Anterior cingulate cortex (tissue), 58 donors: Measurements from ENCODE around the gene SMIM27.

Source experiments
- DNase-seq, 58 donors: peaks; one replicate each; lab custom pipeline; 2025; lab: John Stamatoyannopoulos, UW

The SMIM27 gene

GRCh38 chr9:32554107-32554506 lies 2.0 kb downstream of the SMIM27 start:
- DNase-seq = no peak

GRCh38 chr9:32554591-32554990 lies 2.5 kb downstream of the SMIM27 start:
- DNase-seq = no peak

- DNase-seq = no peak
Observed at GRCh38 chr9:32558408-32558934, 6.3 kb downstream of the SMIM27 start.

GRCh38 chr9:32565967-32566366 lies 13.8 kb downstream of the SMIM27 start:
- DNase-seq = no peak

- no peak for DNase-seq
Observed at GRCh38 chr9:32566770-32567169, 14.6 kb downstream of the SMIM27 start.

- no peak for DNase-seq
Observed at GRCh38 chr9:32570262-32570661, 18.1 kb downstream of the SMIM27 start.

GRCh38 chr9:32571969-32572899 lies 20.1 kb downstream of the SMIM27 start:
- peak in 41 of 58 donors; percentile 1 to 71 (median 35) for DNase-seq

GRCh38 chr9:32572900-32573523 lies 20.9 kb downstream of the SMIM27 start, which contains the start of gene NDUFB6:
NDUFB6 (minus strand) TSS chr9:32573159; CDS start chr9:32573060, 99 bp downstream.
- DNase-seq = peak; percentile 49 to 96 (median 87)

GRCh38 chr9:32573821-32574220 lies 21.7 kb downstream of the SMIM27 start:
- no peak for DNase-seq

- no peak for DNase-seq
Observed at GRCh38 chr9:32574858-32575257, 22.7 kb downstream of the SMIM27 start.

- no peak for DNase-seq
Observed at GRCh38 chr9:32577316-32577715, 25.2 kb downstream of the SMIM27 start.

- DNase-seq = no peak
Observed at GRCh38 chr9:32578976-32579375, 26.8 kb downstream of the SMIM27 start.

- peak in 47 of 58 donors; percentile 2 to 83 (median 27) for DNase-seq
Observed at GRCh38 chr9:32579706-32580331, 27.7 kb downstream of the SMIM27 start.

GRCh38 chr9:32580631-32581300 lies 28.6 kb downstream of the SMIM27 start:
- no peak for DNase-seq

- DNase-seq = peak in 13 of 58 donors; percentile 2 to 58 (median 7)
Observed at GRCh38 chr9:32581512-32582143, 29.5 kb downstream of the SMIM27 start.

GRCh38 chr9:32584784-32585183 lies 32.7 kb downstream of the SMIM27 start:
- no peak for DNase-seq

GRCh38 chr9:32587901-32588300 lies 35.8 kb downstream of the SMIM27 start:
- DNase-seq = no peak

GRCh38 chr9:32589083-32589723 lies 37.1 kb downstream of the SMIM27 start:
- peak in 2 of 58 donors; percentile 9 to 11 for DNase-seq

GRCh38 chr9:32590476-32590875 lies 38.3 kb downstream of the SMIM27 start:
- DNase-seq = no peak
